Breast epithelium (tissue), 4 donors: ENCODE data around the gene LAMB4. TPM values are rescaled to one million over a fixed set of nuclear protein-coding genes. Genes with fewer than 3 reads are reported as not detected.

ENCODE experiments used
- DNase-seq, 2 donors: peaks; one replicate each; pipeline ENCODE4 v3.0.0-alpha.2; 2019; ENCODE audit warnings: low spot score in 2 of 2
- H3K27ac ChIP-seq, 2 donors: fragments of 200-600 bp; sonication (generic) in 1 of 2; one replicate each; pipeline ENCODE4 v1.5.1; 2016 to 2019; ENCODE audit warnings: mild to moderate bottlenecking in 1 of 2
- H3K27me3 ChIP-seq, 2 donors: fragments of 200-600 bp; sonication (generic) in 1 of 2; one replicate each; pipeline versions ENCODE4 v1.5.1 to v1.6.0; 2017 to 2019; ENCODE audit warnings: control low read depth in 1 of 2, mild to moderate bottlenecking in 1 of 2
- H3K36me3 ChIP-seq: fragments of 200-600 bp; one replicate; pipeline ENCODE4 v1.5.1; 2019
- H3K4me1 ChIP-seq, 2 donors: fragments of 200-600 bp; sonication (generic); one replicate each; pipeline ENCODE4 v1.5.1; 2016 to 2019; ENCODE audit warnings: control low read depth in 1 of 2
- H3K4me3 ChIP-seq, 3 donors: fragments of 200-600 bp; sonication (generic); 1 replicate in 2 of 3; 2 replicates in 1 of 3; pipeline ENCODE4 v1.5.1; 2016 to 2019; ENCODE audit warnings: mild to moderate bottlenecking in 3 of 3, moderate library complexity in 2 of 3
- H3K9me3 ChIP-seq, 2 donors: fragments of 200-600 bp; sonication (generic) in 1 of 2; one replicate each; pipeline ENCODE4 v1.5.1; 2016 to 2019; ENCODE audit warnings: control low read depth in 1 of 2
- CTCF ChIP-seq, 3 donors: fragments of 450-650 bp; IDR thresholded peaks; one replicate each; pipeline ENCODE4 v1.5.1; 2016 to 2017; ENCODE audit warnings: antibody characterized with exemption in 3 of 3, mild to moderate bottlenecking in 3 of 3, moderate library complexity in 3 of 3
- POLR2A ChIP-seq: fragments of 450-650 bp; IDR thresholded peaks from one replicate; pipeline ENCODE4 v1.6.1; 2016; ENCODE audit warnings: antibody characterized with exemption, mild to moderate bottlenecking, moderate library complexity
- POLR2AphosphoS5 ChIP-seq, 3 donors: sonication (generic); formaldehyde crosslinking; IDR thresholded peaks; one replicate each; pipeline ENCODE4 v1.6.1; 2017; ENCODE audit warnings: antibody characterized with exemption in 3 of 3
- intact Hi-C: fragments of 100-400 bp; cut with DNase I; formaldehyde crosslinking; loops from one replicate; pipeline ENCODE4 v1.15.1; 2023; ENCODE audit warnings: low total_unique reads
- total RNA-seq, 3 donors: library from RNA; depleted of rRNA; stranded (reverse); fragments of >200 nt; gene quantifications; one replicate each; pipeline ENCODE4 v1.1.0, GENCODE V29; 2016

LAMB4 gene
- total RNA-seq, 3 donors from 2014 or later = 0.29 to 0.98 (median 0.48) TPM

GRCh38 chr7:108122181-108122580 lies 8.0 kb downstream of the LAMB4 start:
- intact Hi-C loops = no loop called here

GRCh38 chr7:108120933-108121332 lies 9.2 kb downstream of the LAMB4 start:
- H3K9me3 ChIP-seq = no peaks in the 10 kb centered on the region
- intact Hi-C loops = no loop called here
- no peaks in the 10 kb centered on the region for H3K36me3 ChIP-seq
- H3K27me3 ChIP-seq = no peaks in the 10 kb centered on the region
- TF ChIP-seq POLR2AphosphoS5 (IDR thresholded peaks at IDR 0.05) = no peak
- no peak for TF ChIP-seq POLR2A
- TF ChIP-seq CTCF (IDR thresholded peaks at IDR 0.05) = no peak
- DNase-seq = no peak
- H3K4me3 ChIP-seq = no peak overlapping the region
- no peaks in the 10 kb centered on the region for H3K4me1 ChIP-seq
- H3K27ac ChIP-seq = no peak overlapping the region

More at GRCh38 chr7:108122181-108122580, 8.0 kb downstream of the LAMB4 start:
- Histone ChIP-seq H3K4me1 (no peaks in the 10 kb centered on the region), H3K4me3 (no peak overlapping the region), H3K27ac (peak overlapping the region in 1 of 2 donors; percentile 52), H3K9me3 (no peaks in the 10 kb centered on the region), H3K36me3 (no peaks in the 10 kb centered on the region), H3K27me3 (no peaks in the 10 kb centered on the region)
- DNase-seq = no peak
- TF ChIP-seq CTCF (IDR thresholded peaks at IDR 0.05) (no peak), POLR2AphosphoS5 (IDR thresholded peaks at IDR 0.05) (no peak), POLR2A (no peak)

GRCh38 chr7:108120196-108120595 lies 10.0 kb downstream of the LAMB4 start:
- no peaks in the 10 kb centered on the region for H3K9me3 ChIP-seq
- DNase-seq = no peak
- no peak for TF ChIP-seq POLR2A
- no peak for TF ChIP-seq POLR2AphosphoS5 (IDR thresholded peaks at IDR 0.05)
- no peak for TF ChIP-seq CTCF (IDR thresholded peaks at IDR 0.05)
- no peaks in the 10 kb centered on the region for H3K27me3 ChIP-seq
- H3K4me3 ChIP-seq = no peak overlapping the region
- intact Hi-C loops = no loop called here
- H3K4me1 ChIP-seq = no peaks in the 10 kb centered on the region
- H3K36me3 ChIP-seq = no peaks in the 10 kb centered on the region
- H3K27ac ChIP-seq = no peak overlapping the region

GRCh38 chr7:108118959-108119358 lies 11.2 kb downstream of the LAMB4 start:
- TF ChIP-seq POLR2A (no peak), POLR2AphosphoS5 (IDR thresholded peaks at IDR 0.05) (no peak), CTCF (IDR thresholded peaks at IDR 0.05) (no peak)

GRCh38 chr7:108114117-108114841 lies 15.9 kb downstream of the LAMB4 start:
- no peaks in the 10 kb centered on the region for H3K9me3 ChIP-seq

More at GRCh38 chr7:108118959-108119358, 11.2 kb downstream of the LAMB4 start:
- Histone ChIP-seq H3K36me3 (no peaks in the 10 kb centered on the region), H3K9me3 (no peaks in the 10 kb centered on the region), H3K4me3 (no peak overlapping the region), H3K4me1 (no peaks in the 10 kb centered on the region), H3K27me3 (no peaks in the 10 kb centered on the region), H3K27ac (no peak overlapping the region)
- DNase-seq = no peak
- intact Hi-C loops = no loop called here

More at GRCh38 chr7:108114117-108114841, 15.9 kb downstream of the LAMB4 start:
- intact Hi-C loops = no loop called here
- Histone ChIP-seq H3K27ac (peak overlapping the region in 1 of 2 donors; percentile 43), H3K4me3 (no peak overlapping the region), H3K4me1 (no peaks in the 10 kb centered on the region), H3K36me3 (no peaks in the 10 kb centered on the region), H3K27me3 (no peaks in the 10 kb centered on the region)
- TF ChIP-seq POLR2AphosphoS5 (IDR thresholded peaks at IDR 0.05) = no peak
- TF ChIP-seq POLR2A = no peak
- TF ChIP-seq CTCF (IDR thresholded peaks at IDR 0.05) = no peak
- DNase-seq = no peak
